Loucy (cell line): Measurements from ENCODE around the gene ETS1.

Experiments
- H2AFZ ChIP-seq: fragments of 200-600 bp; sonication (generic); 2 replicates; pipeline ENCODE4 v1.6.0; 2016; ENCODE audit warnings: antibody characterized with exemption, mild to moderate bottlenecking, low read length, moderate library complexity
- H3F3A ChIP-seq: fragments of 200-600 bp; 2 replicates; pipeline ENCODE4 v1.6.0; 2016; ENCODE audit warnings: antibody characterized with exemption, low read depth, mild to moderate bottlenecking
- H3K27me3 ChIP-seq: fragments of 200-600 bp; sonication (generic); 2 replicates; pipeline ENCODE4 v1.6.1; 2014; ENCODE audit warnings: low read length, mild to moderate bottlenecking; ENCODE audit not compliant: insufficient read depth, poor library complexity, severe bottlenecking
- H3K36me3 ChIP-seq: fragments of 200-600 bp; sonication (generic); 2 replicates; pipeline ENCODE4 v1.6.1; 2016; ENCODE audit warnings: low read length; ENCODE audit not compliant: insufficient read depth
- H3K4me1 ChIP-seq: fragments of 200-600 bp; sonication (generic); 2 replicates; pipeline ENCODE4 v1.5.1; 2014; ENCODE audit warnings: low read length, mild to moderate bottlenecking; ENCODE audit not compliant: insufficient read depth, poor library complexity, severe bottlenecking
- H3K4me2 ChIP-seq: fragments of 200-600 bp; sonication (generic); 2 replicates; pipeline ENCODE4 v1.6.0; 2014; ENCODE audit warnings: antibody characterized with exemption, low read length, low read depth, mild to moderate bottlenecking; ENCODE audit not compliant: poor library complexity, severe bottlenecking
- H3K4me3 ChIP-seq: fragments of 200-600 bp; sonication (generic); 2 replicates; pipeline ENCODE4 v1.5.1; 2014; ENCODE audit warnings: low read length, mild to moderate bottlenecking, mixed read lengths; ENCODE audit not compliant: poor library complexity, severe bottlenecking
- H3K79me2 ChIP-seq: fragments of 200-600 bp; sonication (generic); 2 replicates; pipeline ENCODE4 v1.6.1; 2014; ENCODE audit warnings: low read length; ENCODE audit not compliant: insufficient read depth
- H3K9ac ChIP-seq: fragments of 200-600 bp; sonication (generic); 2 replicates; pipeline ENCODE4 v1.6.0; 2014; ENCODE audit warnings: mild to moderate bottlenecking, low read depth, low read length, moderate library complexity; ENCODE audit not compliant: poor library complexity, severe bottlenecking
- H3K9me2 ChIP-seq: fragments of 200-600 bp; sonication (generic); replicated peaks from 2 replicates; pipeline ENCODE4 v1.6.1; 2016; ENCODE audit warnings: low read depth, low read length, mixed read lengths
- H3K9me3 ChIP-seq: fragments of 200-600 bp; sonication (generic); 2 replicates; pipeline ENCODE4 v1.6.1; 2014; ENCODE audit warnings: mild to moderate bottlenecking, antibody characterized with exemption, low read length, low read depth; ENCODE audit not compliant: insufficient read depth
- H4K20me1 ChIP-seq: fragments of 200-600 bp; sonication (generic); 2 replicates; pipeline ENCODE4 v1.6.0; 2014; ENCODE audit warnings: antibody characterized with exemption, low read length, mild to moderate bottlenecking; ENCODE audit not compliant: insufficient read depth, poor library complexity, severe bottlenecking
- EZH2phosphoT487 ChIP-seq: fragments of 200-600 bp; IDR thresholded peaks from 2 replicates; pipeline ENCODE4 v1.6.1; 2018; ENCODE audit warnings: antibody characterized with exemption, mild to moderate bottlenecking, moderate library complexity, borderline replicate concordance
- TF ChIP-seq, protein P1 (sequence below): fragments of 200-600 bp; sonication (generic); conservative IDR thresholded peaks from 2 replicates; pipeline ENCODE4 v1.5.1; 2014; ENCODE audit warnings: mild to moderate bottlenecking, antibody characterized with exemption, low read length

Gene ETS1

GRCh38 chr11:128585498-128586238, 1.7 kb downstream of the ETS1 start:
- H3K36me3 ChIP-seq, result no peaks in the 10 kb centered on the region
- H3K4me2 ChIP-seq, result no peak overlapping the region
- H3K9ac ChIP-seq, result no peak overlapping the region
- H3K9me2 ChIP-seq, result no peaks in the 10 kb centered on the region
- TF ChIP-seq EZH2phosphoT487, result no peak
- TF ChIP-seq, protein P1, sequence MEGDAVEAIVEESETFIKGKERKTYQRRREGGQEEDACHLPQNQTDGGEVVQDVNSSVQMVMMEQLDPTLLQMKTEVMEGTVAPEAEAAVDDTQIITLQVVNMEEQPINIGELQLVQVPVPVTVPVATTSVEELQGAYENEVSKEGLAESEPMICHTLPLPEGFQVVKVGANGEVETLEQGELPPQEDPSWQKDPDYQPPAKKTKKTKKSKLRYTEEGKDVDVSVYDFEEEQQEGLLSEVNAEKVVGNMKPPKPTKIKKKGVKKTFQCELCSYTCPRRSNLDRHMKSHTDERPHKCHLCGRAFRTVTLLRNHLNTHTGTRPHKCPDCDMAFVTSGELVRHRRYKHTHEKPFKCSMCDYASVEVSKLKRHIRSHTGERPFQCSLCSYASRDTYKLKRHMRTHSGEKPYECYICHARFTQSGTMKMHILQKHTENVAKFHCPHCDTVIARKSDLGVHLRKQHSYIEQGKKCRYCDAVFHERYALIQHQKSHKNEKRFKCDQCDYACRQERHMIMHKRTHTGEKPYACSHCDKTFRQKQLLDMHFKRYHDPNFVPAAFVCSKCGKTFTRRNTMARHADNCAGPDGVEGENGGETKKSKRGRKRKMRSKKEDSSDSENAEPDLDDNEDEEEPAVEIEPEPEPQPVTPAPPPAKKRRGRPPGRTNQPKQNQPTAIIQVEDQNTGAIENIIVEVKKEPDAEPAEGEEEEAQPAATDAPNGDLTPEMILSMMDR, result no peak
- no peak overlapping the region for H3K4me3 ChIP-seq
- H3K79me2 ChIP-seq, result no peaks in the 10 kb centered on the region
- H3F3A ChIP-seq, result no peaks in the 10 kb centered on the region; the same call in 1 of the 2 replicates
- no peaks in the 10 kb centered on the region for H4K20me1 ChIP-seq
- no peak overlapping the region for H2AFZ ChIP-seq
- H3K4me1 ChIP-seq, result peaks cover 4% of the 10 kb centered on the region
- no peaks in the 10 kb centered on the region for H3K9me3 ChIP-seq
- H3K27me3 ChIP-seq, result no peaks in the 10 kb centered on the region

DNA sequence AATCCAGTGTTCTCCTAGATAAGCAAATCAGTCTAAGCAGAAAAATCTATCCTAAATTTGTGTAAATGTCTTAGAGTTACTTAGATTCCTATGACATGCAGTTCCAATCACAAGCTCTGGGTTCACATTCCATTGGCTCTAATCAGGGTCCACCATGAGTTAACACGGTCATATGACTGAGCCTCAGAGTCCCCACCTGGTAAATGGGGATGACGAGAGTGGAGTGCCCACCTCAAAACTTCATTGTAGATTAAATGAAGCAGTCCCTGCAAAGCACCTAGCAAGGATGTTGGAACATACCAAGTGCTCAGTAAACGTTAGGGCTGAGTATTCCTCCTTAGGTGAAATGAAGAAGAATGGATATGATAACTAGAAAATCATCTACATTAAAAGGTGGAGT, 3.1 kb downstream of the ETS1 start:
- TF ChIP-seq, protein P1, result no peak
- no peak for TF ChIP-seq EZH2phosphoT487
- no peaks in the 10 kb centered on the region for H3K27me3 ChIP-seq
- H3K4me2 ChIP-seq, result no peak overlapping the region
- H2AFZ ChIP-seq, result no peak overlapping the region
- no peaks in the 10 kb centered on the region for H3K36me3 ChIP-seq
- H3K79me2 ChIP-seq, result no peaks in the 10 kb centered on the region
- no peak overlapping the region for H3K9ac ChIP-seq
- no peaks in the 10 kb centered on the region for H4K20me1 ChIP-seq
- H3K9me2 ChIP-seq, result no peaks in the 10 kb centered on the region
- H3F3A ChIP-seq, result no peaks in the 10 kb centered on the region; the same call in 1 of the 2 replicates
- no peaks in the 10 kb centered on the region for H3K9me3 ChIP-seq
- peaks cover 4% of the 10 kb centered on the region for H3K4me1 ChIP-seq
- H3K4me3 ChIP-seq, result no peak overlapping the region

- no peak overlapping the region for H3K9ac ChIP-seq
- no peaks in the 10 kb centered on the region for H3K9me3 ChIP-seq
- no peaks in the 10 kb centered on the region for H3K36me3 ChIP-seq
- H3K4me1 ChIP-seq, result peaks cover 4% of the 10 kb centered on the region
- H3K27me3 ChIP-seq, result no peaks in the 10 kb centered on the region
- H4K20me1 ChIP-seq, result no peaks in the 10 kb centered on the region
- H3K4me3 ChIP-seq, result no peak overlapping the region
- TF ChIP-seq, protein P1, result no peak
- TF ChIP-seq EZH2phosphoT487, result no peak
- H3K4me2 ChIP-seq, result no peak overlapping the region
- no peaks in the 10 kb centered on the region for H3K79me2 ChIP-seq
- no peaks in the 10 kb centered on the region for H3K9me2 ChIP-seq
- no peaks in the 10 kb centered on the region for H3F3A ChIP-seq
- no peak overlapping the region for H2AFZ ChIP-seq
Measured at GRCh38 chr11:128582496-128583366, 4.6 kb downstream of the ETS1 start.
